Kidney epithelial cell (primary cell): ENCODE measurements around the gene GSC2. TPM values are rescaled to one million over a fixed set of nuclear protein-coding genes. Genes with fewer than 3 reads are reported as not detected.

Experiments used
- DNase-seq: peaks from one replicate; pipeline ENCODE4 v3.0.0-alpha.2; 2010; ENCODE audit warnings: low read depth
- H3K27me3 ChIP-seq: 2 replicates; pipeline ENCODE4 v1.6.0; 2011; ENCODE audit warnings: low read length; ENCODE audit not compliant: control insufficient read depth, insufficient read depth
- H3K36me3 ChIP-seq: 2 replicates; pipeline ENCODE4 v1.5.1; 2011; ENCODE audit warnings: low read length; ENCODE audit not compliant: control insufficient read depth, insufficient read depth
- H3K4me3 ChIP-seq: 2 replicates; pipeline ENCODE4 v1.5.1; 2011; ENCODE audit warnings: low read depth, mild to moderate bottlenecking, control low read depth, low read length
- total RNA-seq: library from RNA; depleted of rRNA; stranded (reverse); fragments of >200 nt; gene quantifications from 2 replicates; pipeline ENCODE4 v1.2.3, GENCODE V29; 2015
- TF ChIP-seq, protein P1 (sequence below): IDR thresholded peaks from 2 replicates; pipeline ENCODE4 v1.5.1; 2011; ENCODE audit warnings: mild to moderate bottlenecking, moderate library complexity, low read length, control low read depth, inconsistent platforms; ENCODE audit not compliant: insufficient read depth, poor library complexity, severe bottlenecking

The GSC2 gene
- total RNA-seq, 1 donor from 2014 or later: not detected

- no peaks in the 10 kb centered on the region for H3K36me3 ChIP-seq
- TF ChIP-seq, protein P1, sequence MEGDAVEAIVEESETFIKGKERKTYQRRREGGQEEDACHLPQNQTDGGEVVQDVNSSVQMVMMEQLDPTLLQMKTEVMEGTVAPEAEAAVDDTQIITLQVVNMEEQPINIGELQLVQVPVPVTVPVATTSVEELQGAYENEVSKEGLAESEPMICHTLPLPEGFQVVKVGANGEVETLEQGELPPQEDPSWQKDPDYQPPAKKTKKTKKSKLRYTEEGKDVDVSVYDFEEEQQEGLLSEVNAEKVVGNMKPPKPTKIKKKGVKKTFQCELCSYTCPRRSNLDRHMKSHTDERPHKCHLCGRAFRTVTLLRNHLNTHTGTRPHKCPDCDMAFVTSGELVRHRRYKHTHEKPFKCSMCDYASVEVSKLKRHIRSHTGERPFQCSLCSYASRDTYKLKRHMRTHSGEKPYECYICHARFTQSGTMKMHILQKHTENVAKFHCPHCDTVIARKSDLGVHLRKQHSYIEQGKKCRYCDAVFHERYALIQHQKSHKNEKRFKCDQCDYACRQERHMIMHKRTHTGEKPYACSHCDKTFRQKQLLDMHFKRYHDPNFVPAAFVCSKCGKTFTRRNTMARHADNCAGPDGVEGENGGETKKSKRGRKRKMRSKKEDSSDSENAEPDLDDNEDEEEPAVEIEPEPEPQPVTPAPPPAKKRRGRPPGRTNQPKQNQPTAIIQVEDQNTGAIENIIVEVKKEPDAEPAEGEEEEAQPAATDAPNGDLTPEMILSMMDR: no peak
- no peaks in the 10 kb centered on the region for H3K27me3 ChIP-seq
- no peak for DNase-seq
- no peak overlapping the region for H3K4me3 ChIP-seq
These were observed 22.1 kb downstream of the GSC2 start for GRCh38 chr22:19128009-19128401.

DNA sequence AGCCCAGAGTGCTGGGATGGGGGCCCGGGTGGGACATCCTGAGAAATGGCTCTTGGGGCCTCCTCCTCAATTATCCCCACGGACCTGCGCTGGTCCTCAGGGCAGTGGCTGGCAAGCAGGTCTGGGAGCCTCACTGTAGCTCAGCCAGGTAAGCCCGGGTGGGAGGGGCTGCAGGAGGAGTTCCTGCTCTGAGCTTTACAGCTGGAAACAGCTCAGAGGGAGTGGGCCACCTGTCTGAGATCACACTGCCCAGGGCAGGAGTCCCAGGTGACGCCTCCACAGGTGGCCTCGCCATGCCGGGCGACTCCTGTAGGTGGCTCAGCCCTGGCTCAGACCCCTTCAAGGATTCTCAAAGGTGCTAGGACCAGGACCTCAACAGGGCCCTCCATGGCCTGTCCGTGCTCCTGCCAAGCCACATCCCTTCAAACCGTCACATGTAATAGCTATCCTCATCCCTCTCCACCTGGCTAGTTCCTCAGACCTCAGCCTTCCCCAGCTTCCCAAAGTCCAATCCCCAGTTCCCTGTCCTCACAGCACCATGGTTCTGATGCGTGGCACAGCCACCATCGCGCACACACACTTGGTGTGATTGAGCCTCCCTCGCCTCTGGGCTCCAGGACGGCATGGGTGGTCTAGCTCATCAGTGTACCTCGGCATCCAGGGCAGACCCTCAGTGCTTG is 22.6 kb downstream of the GSC2 start:
- Histone ChIP-seq H3K36me3 (no peaks in the 10 kb centered on the region), H3K27me3 (no peaks in the 10 kb centered on the region), H3K4me3 (no peak overlapping the region)
- no peak for DNase-seq
- TF ChIP-seq, protein P1: no peak

GRCh38 chr22:19126309-19127273 is 23.5 kb downstream of the GSC2 start:
- Histone ChIP-seq H3K4me3 (no peak overlapping the region), H3K27me3 (no peaks in the 10 kb centered on the region), H3K36me3 (no peaks in the 10 kb centered on the region)
- TF ChIP-seq, protein P1: no peak
- no peak for DNase-seq

- H3K4me3 ChIP-seq: no peak overlapping the region
- TF ChIP-seq, protein P1: no peak
- no peaks in the 10 kb centered on the region for H3K36me3 ChIP-seq
- no peaks in the 10 kb centered on the region for H3K27me3 ChIP-seq
- DNase-seq: no peak
These were observed 24.4 kb downstream of the GSC2 start for GRCh38 chr22:19125474-19126308.

DNA sequence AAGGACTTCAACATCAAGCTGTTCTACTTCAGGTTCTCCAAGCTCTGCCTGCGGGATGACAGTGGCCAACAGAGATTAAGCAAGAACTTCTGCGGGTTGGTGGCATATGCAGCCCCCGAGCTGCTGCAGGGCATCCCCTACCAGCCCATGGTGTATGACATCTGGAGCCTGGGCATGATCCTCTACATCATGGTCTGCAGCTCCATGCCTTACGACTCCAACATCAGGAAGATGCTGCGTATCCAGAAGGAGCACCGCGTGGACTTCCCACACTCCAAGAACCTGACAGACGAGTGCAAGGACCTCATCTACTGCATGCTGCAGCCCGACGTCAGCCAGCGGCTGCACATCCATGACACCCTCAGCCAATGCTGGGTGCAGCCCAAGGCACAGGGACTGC is 25.1 kb downstream of the GSC2 start:
- Histone ChIP-seq H3K27me3 (no peaks in the 10 kb centered on the region), H3K4me3 (no peak overlapping the region), H3K36me3 (no peaks in the 10 kb centered on the region)
- no peak for DNase-seq
- TF ChIP-seq, protein P1: no peak
